ENCODE data around the gene YWHAQ.

GRCh38 chr2:9646196-9647030 is 15.6 kb upstream of the YWHAQ start:
- no peak for TF ChIP-seq SNAI2 (CRISPR knock-in tag; IDR thresholded peaks at IDR 0.05)
- TF ChIP-seq ZNF8 (CRISPR knock-in tag; IDR thresholded peaks at IDR 0.05) = no peak
- no peak for TF ChIP-seq ZFP30 (CRISPR knock-in tag; IDR thresholded peaks at IDR 0.05)
- TF ChIP-seq TSHZ2 (CRISPR knock-in tag; IDR thresholded peaks at IDR 0.05) = no peak

Data from SK-N-SH treated with all-trans-retinoic acid at 6 μM for 48 hours (cell line).